Stomach (tissue), 4 donors: Measurements from ENCODE around the gene CENPX.

Experiments used
- CTCF ChIP-seq, 7 experiments: fragments of 450-650 bp in 4 of 7; fragments of 200-600 bp in 3 of 7; sonication (generic) in 3 of 7; IDR thresholded peaks; one replicate each; pipeline ENCODE4 v1.5.1; 2016 to 2019; ENCODE audit warnings: antibody characterized with exemption in 7 of 7, control low read depth in 2 of 7, mild to moderate bottlenecking in 1 of 7
- POLR2A ChIP-seq, 4 donors: fragments of 450-650 bp; IDR thresholded peaks; one replicate each; pipeline ENCODE4 v1.6.1; 2016; ENCODE audit warnings: antibody characterized with exemption in 4 of 4, control low read depth in 2 of 4, mild to moderate bottlenecking in 1 of 4, moderate library complexity in 1 of 4
- POLR2AphosphoS5 ChIP-seq, 3 donors: sonication (generic); formaldehyde crosslinking; IDR thresholded peaks; one replicate each; pipeline ENCODE4 v1.6.1; 2016; ENCODE audit warnings: antibody characterized with exemption in 3 of 3

DNA sequence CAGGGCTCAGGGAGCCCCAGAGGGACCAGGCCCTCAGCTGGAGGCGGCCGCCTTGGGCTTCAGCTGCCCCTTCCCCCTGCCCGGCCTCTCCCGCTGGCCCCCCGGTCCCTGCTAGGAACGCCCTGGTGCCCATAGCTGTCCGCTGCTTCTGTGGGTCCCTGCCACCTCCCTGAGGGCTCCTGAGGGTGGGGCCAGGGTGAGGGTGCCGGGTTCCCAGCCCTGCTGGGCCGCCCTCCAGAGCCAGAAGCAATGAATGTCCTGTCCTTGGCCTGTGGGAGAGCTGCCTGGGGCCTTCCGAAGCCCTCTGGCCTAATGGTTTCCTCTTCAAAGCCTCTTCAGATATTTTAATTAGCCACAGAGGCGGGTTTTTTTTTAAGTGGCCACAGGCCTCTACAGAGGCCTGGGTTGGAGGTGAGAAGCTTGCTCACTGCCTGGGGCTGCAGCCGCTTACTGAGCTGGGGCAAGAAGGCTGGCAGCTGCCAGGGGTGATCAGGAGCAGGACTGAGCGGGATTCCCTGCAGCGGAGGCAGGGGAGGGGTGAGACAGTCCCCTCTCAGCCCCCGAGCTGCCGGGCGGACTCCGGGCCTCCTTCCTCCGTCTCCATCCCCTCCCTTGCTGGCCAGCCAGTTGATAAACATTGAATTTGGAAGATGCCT, 9.9 kb downstream of the CENPX start:
- TF ChIP-seq CTCF (IDR thresholded peaks at IDR 0.05) (no peak), POLR2A (IDR thresholded peaks at IDR 0.05) (no peak), POLR2AphosphoS5 (IDR thresholded peaks at IDR 0.05) (no peak)
